Measurements from ENCODE around the gene SAMD3.
A peak's percentile ranks its signal among the peaks of the same experiment; 100 is the strongest.
"Not testable (repeated sequence)": the region's sequence is repeated elsewhere in the genome, so short reads cannot be mapped to it uniquely, and the experiment has no call there.

The SAMD3 gene

GRCh38 chr6:130211691-130212090 is 11.1 kb downstream of the SAMD3 start:
- DNase-seq, result no peak

DNA sequence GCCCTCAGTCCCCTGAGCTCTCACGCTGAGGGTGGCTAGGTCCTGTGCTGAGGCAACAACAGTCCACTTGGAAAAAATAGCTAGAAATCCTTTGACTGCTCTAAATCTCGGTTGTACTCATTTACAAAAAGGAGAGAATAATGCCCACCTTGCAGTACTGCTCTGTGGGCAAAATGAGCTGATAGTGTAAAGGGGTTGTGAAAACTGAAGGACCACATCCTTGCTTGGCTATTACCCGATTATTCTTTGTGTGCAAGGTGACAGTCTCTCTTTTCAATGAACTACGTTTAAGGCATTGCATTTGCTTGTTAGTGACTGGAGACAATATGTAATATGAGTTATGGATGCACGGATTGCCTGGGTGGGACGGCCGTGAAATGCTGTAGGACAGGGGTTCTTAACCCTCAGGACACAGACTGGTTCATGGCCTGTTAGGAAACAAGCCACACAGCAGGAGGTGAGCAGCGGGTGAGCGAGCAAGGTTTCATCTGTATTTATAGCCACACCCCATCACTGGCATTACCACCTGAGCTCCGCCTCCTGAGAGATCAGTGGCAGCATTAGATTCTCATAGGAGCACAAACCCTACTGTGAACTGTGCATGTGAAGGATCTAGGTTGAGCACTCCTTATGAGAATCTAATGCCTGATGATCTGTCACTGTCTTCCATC is 14.6 kb downstream of the SAMD3 start:
- DNase-seq, result no peak

- DNase-seq, result no peak
These were observed 16.3 kb downstream of the SAMD3 start for GRCh38 chr6:130206479-130206878.

GRCh38 chr6:130204322-130204721 is 18.4 kb downstream of the SAMD3 start:
- DNase-seq, result no peak

GRCh38 chr6:130203370-130203769 is 19.4 kb downstream of the SAMD3 start:
- DNase-seq, result no peak

GRCh38 chr6:130202782-130203181 is 20.0 kb downstream of the SAMD3 start:
- DNase-seq, result no peak

- DNase-seq, result no peak
These were observed 22.7 kb downstream of the SAMD3 start for GRCh38 chr6:130200020-130200419.

DNA sequence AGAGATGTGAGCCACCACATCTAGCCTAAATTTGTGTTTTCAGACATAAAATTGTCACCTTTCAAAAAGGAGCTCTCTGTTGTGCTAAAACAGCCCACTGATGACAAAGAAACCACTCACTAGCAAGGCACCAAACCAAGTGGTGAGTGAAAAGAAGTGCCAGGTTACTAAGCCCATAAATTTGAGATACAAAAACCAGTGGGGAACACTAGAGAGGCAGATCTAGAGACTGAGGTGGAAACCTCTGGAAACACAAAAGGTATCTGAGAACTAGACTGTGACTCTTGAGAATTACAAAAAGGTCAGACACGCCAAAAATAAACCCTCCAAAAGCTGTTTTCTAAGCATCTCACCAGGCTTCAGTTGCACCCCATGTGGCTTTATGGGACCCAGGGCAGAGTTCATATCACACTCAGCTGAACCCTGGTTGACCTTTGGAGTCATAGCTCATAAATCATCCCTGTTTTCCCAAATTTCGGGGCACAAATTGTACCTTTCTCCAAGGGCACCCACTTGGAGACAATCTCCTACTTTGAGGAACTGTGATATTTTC is 24.2 kb downstream of the SAMD3 start:
- DNase-seq, result no peak

DNA sequence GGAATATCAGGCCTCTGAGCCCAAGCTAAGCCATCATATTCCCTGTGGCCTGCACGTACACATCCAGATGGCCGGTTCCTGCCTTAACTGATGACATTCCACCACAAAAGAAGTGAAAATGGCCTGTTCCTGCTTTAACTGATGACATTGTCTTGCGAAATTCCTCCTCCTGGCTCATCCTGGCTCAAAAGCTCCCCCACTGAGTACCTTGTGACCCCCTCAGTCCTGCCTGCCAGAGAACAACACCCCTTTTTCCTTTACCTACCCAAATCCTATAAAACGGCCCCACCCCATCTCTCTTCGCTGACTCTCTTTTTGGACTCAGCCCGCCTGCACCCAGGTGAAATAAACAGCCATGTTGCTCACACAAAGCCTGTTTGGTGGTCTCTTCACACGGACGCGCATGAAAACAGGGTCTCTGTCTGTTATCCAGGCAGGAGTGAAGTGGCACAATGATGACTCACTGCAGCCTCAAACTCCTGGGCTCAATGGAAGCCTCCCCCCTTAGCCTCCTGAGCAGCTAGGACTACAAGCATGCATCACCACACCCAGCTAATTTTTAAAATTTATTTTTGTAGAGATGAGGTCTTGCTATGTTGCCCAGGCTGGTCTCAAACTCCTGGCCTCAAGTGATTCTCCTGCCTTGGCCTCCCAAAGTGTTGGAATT is 24.8 kb downstream of the SAMD3 start:
- DNase-seq, result not testable (repeated sequence)

GRCh38 chr6:130194434-130194833 is 28.3 kb downstream of the SAMD3 start:
- peak; percentile 4 for DNase-seq

DNA sequence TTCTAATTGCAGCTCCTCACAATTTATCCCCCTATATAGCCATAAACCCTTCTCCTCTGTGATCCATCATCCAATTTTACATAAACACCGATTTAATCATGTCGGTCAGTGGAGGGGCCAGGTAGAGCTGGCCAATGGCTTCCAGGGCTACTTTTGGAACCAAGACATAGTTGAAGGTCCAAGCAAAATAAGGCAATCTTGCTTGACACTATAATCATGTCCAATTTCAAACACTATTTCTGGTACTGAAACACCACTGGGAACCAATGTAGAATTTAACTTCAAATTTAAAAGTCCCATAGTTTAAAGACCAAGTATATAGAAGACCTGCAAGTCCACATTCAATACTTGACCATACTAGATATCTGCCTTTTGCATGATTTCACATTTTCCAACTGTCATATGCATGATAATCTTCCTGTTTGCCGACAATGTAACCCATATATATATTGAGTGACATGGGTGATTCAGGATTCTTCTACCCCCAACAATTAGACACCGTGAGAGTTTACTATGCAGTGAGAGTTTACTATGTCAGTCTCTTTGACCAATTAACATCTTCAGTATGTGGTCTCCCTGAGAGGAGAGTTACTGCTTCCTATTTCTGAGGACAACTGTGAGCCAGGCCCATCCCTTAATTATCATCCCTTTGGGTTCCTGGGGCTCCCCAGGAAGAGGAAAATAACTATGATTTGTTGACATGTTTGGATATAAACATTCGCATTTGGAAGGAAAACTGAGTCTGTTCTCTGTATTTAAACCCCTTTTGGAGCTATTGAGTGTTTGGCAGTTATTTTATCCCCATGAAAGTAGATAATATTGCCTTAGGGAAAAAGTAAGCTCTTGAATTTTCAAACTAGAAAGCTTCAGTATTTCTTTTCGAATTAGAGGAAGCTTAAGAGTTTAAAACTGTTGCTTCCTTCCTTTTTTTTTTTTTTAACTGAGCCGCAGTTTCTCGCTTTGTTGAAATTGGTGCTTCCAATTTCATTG is 31.8 kb downstream of the SAMD3 start:
- DNase-seq, result no peak

- DNase-seq, result no peak
These were observed 33.0 kb downstream of the SAMD3 start for GRCh38 chr6:130189531-130190397.

- no peak for DNase-seq
These were observed 34.4 kb downstream of the SAMD3 start for GRCh38 chr6:130188207-130188899.

DNA sequence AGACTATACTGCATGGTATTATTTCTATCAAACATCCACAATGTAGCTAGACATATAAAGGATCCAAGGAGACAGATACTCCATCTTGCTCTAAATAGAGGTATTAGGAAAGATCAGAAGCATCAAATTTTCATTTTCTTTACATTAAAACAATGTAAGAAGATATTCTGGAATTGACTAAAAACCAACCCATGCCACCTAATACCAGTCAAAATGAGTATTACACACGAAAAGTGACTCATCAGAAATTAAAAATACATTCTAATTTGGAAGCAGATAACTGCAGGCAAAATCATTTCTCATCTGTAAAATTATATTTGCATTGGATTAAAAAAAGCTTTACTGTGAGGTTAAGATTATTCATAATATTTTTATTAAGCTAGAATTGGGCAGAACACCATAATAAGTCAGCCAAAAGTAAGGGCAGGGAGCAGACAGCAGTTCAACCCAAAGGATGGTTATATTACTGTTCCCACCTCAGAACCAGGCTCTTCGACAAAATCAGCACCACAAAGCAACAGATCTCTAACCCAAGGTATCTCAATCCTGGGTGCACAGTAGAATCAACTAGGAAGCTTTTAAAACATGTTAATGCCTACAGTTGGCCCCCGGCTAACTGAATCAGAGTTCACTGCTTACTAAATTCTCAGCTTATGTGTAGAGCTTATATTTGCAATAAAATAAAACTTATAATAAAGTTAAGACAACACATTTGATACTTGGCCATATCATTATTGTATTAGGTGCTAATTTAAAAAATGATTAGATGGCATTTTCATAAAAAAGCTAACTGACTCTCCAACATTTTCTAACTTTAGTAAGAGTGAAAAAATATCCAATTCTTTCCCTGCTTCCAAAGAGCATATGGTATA is 35.2 kb downstream of the SAMD3 start:
- no peak for DNase-seq

GRCh38 chr6:130185658-130186057 is 37.1 kb downstream of the SAMD3 start:
- DNase-seq, result no peak

DNA sequence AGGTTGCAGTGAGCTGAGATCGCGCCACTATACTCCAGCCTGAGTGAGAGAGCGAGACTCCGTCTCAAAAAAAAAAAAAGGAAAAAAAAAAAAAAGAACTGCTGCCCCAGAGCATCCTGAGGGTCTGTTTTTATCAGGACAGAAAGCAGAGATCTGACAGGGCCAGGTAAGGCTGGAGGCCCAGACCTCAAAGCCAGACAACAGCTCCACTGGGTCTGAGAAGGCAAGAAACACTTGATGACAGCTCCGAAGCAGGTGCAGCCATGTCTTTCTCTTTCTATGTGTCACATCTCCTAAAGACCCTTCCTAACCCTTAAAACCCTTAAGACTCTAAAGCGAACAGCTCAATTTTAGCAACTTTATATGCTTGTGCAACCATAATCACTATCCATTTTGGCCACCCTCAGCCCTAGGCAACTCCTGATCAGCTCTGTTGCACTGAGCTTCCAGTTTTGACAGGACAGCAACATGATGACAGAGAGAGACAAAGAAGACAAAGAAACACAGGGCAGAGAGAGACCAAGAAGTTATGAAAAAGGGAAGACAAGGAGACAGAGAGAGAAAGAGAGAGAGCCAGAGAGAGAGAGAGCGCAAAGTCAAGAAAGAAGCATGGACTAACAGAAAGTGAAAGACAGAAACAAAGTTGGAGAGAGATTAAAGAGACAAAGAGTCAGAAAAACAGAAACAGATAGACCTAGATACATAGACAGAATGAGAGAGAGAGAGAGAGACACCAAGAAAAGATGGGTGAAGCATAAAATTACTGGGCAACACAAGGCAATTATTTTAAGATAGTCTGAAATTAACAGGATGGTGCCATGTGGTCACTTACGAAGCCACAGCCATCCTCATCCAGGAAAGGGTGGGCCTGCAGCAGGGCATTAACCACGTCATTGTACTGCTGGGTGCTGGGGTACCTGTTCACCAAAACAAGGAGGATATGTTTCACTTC is 39.2 kb downstream of the SAMD3 start:
- DNase-seq, result no peak

DNA sequence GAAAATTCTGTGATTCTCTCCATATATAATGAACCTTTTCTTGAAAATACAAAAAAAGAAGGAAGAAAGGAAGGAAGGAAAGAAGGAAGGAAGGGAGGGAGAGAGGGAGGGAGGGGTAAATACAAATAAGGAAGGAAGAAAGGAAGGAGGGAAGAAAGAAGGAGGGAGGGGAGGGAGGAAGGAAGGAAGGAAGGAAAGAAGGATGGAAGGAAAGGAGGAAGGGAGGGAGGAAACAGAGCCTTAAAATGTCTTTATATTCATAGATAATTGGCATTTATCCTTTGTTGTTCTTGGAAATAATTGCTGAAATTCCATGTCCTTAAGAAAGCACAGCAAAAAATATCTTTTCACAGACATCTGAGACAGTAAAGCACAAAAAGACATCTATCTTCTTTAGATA is 40.3 kb downstream of the SAMD3 start:
- DNase-seq, result no peak

- peak; percentile 85 for DNase-seq
These were observed 44.1 kb downstream of the SAMD3 start for GRCh38 chr6:130178692-130179091.

- no peak for DNase-seq
These were observed 46.4 kb downstream of the SAMD3 start for GRCh38 chr6:130176378-130176777.

Data from fibroblast of skin of scalp (primary cell).